ENCODE results near the gene ZFHX3.

DNA sequence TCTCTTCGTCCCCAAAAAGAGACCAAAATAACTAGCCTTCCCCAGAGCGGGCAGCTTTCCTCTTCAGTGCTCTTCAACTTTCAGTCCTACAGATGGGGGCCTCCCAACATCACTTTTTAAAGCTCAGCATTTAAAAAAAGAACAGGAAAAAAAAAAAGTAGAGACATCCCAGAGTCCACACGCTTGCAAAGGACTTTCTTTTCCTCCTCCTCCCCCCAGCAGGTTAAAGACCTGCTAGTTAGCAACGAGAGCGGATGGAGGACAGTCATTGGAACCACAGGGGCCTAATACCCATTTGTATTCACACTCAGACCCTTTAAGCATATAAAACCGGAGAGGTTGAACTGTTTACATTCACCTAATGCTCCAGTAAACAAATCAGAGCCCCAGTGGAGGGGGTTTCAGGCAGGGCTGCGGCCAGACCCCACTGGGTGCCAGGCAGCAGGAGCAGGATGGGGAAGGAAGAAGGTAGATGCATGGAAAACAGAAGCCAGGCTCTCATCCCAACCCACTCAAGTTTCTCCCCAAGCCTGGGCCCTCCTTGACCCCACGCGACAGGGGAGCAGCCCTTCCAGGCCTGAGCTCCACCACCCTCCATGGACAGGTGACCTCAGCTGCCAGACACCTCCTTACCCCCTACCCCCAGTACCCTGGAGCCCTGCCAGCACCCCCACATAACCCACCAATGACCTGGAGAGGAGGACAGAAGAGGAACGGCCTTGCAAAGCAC lies 15.2 kb downstream of the ZFHX3 start:
- TF ChIP-seq, protein P1, sequence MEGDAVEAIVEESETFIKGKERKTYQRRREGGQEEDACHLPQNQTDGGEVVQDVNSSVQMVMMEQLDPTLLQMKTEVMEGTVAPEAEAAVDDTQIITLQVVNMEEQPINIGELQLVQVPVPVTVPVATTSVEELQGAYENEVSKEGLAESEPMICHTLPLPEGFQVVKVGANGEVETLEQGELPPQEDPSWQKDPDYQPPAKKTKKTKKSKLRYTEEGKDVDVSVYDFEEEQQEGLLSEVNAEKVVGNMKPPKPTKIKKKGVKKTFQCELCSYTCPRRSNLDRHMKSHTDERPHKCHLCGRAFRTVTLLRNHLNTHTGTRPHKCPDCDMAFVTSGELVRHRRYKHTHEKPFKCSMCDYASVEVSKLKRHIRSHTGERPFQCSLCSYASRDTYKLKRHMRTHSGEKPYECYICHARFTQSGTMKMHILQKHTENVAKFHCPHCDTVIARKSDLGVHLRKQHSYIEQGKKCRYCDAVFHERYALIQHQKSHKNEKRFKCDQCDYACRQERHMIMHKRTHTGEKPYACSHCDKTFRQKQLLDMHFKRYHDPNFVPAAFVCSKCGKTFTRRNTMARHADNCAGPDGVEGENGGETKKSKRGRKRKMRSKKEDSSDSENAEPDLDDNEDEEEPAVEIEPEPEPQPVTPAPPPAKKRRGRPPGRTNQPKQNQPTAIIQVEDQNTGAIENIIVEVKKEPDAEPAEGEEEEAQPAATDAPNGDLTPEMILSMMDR (IDR thresholded peaks at IDR 0.05) = no peak
- TF ChIP-seq POLR2A (IDR thresholded peaks at IDR 0.05) = no peak
- no peak for TF ChIP-seq EP300 (IDR thresholded peaks at IDR 0.05)

All from ovary (tissue), 3 donors.